Smooth muscle cell (in vitro differentiated cells): Measurements from ENCODE around the gene FAM161A. TPM values are rescaled to one million over a fixed set of nuclear protein-coding genes. Genes with fewer than 3 reads are reported as not detected.
"Not testable (repeated sequence)": the region's sequence is repeated elsewhere in the genome, so short reads cannot be mapped to it uniquely, and the experiment has no call there.

Source experiments
- DNase-seq: peaks from one replicate; lab custom pipeline; 2025; ENCODE audit not compliant: unreplicated experiment; lab: John Stamatoyannopoulos, UW
- H2AFZ ChIP-seq: fragments of 200-600 bp; sonication (generic); 2 replicates; pipeline ENCODE4 v1.6.0; 2016; ENCODE audit warnings: antibody characterized with exemption, low read depth, mild to moderate bottlenecking
- H3F3A ChIP-seq: fragments of 200-600 bp; sonication (generic); 2 replicates; pipeline ENCODE4 v1.6.0; 2017; ENCODE audit warnings: antibody characterized with exemption, low read depth
- H3K27ac ChIP-seq: fragments of 200-600 bp; sonication (generic); 2 replicates; pipeline ENCODE4 v1.5.1; 2016; ENCODE audit warnings: low read depth, mild to moderate bottlenecking
- H3K27me3 ChIP-seq: fragments of 200-600 bp; sonication (generic); 2 replicates; pipeline ENCODE4 v1.6.1; 2016; ENCODE audit warnings: low read depth, mild to moderate bottlenecking
- H3K36me3 ChIP-seq: fragments of 200-600 bp; sonication (generic); 2 replicates; pipeline ENCODE4 v1.5.1; 2016; ENCODE audit warnings: low read depth
- H3K4me1 ChIP-seq: fragments of 200-600 bp; sonication (generic); 2 replicates; pipeline ENCODE4 v1.5.1; 2016; ENCODE audit warnings: low read depth
- H3K4me2 ChIP-seq: fragments of 200-600 bp; sonication (generic); 2 replicates; pipeline ENCODE4 v1.6.0; 2016; ENCODE audit warnings: mild to moderate bottlenecking
- H3K4me3 ChIP-seq: fragments of 200-600 bp; sonication (generic); 2 replicates; pipeline ENCODE4 v1.5.1; 2016; ENCODE audit warnings: mild to moderate bottlenecking
- H3K79me2 ChIP-seq: fragments of 200-600 bp; sonication (generic); 2 replicates; pipeline ENCODE4 v1.6.0; 2016; ENCODE audit warnings: low read depth, mild to moderate bottlenecking
- H3K9ac ChIP-seq: fragments of 200-600 bp; sonication (generic); 2 replicates; pipeline ENCODE4 v1.6.0; 2016; ENCODE audit warnings: low read depth
- H3K9me3 ChIP-seq: fragments of 200-600 bp; sonication (generic); replicated peaks from 2 replicates; pipeline ENCODE4 v1.5.1; 2016; ENCODE audit warnings: low read depth
- H4K20me1 ChIP-seq: fragments of 200-600 bp; sonication (generic); 2 replicates; pipeline ENCODE4 v1.6.0; 2016; ENCODE audit warnings: low read depth
- WGBS: methylation state at CpG from one replicate; pipeline ENCODE4 v1.1.7; 2016; ENCODE audit warnings: low lambda C conversion rate; 5-methylcytosine and 5-hydroxymethylcytosine counted together
- polyA plus RNA-seq: library from polyadenylated mRNA; unstranded; fragments of >200 nt; fragmentation: Nextera tagmentation; extraction: Ambion mirVana; gene quantifications from 2 replicates; pipeline ENCODE4 v1.2.1, GENCODE V29; 2016
- total RNA-seq: library from RNA; depleted of rRNA; stranded (reverse); fragments of >200 nt; gene quantifications from 2 replicates; pipeline ENCODE4 v1.2.3, GENCODE V29; 2014
- TF ChIP-seq, protein P1 (sequence below): fragments of 200-600 bp; sonication (generic); IDR thresholded peaks from 2 replicates; pipeline ENCODE4 v1.5.1; 2017; ENCODE audit warnings: borderline replicate concordance, mild to moderate bottlenecking, antibody characterized with exemption; ENCODE audit not compliant: insufficient read depth, poor library complexity, severe bottlenecking

FAM161A gene
- total and polyA plus RNA-seq, 2 experiments from 2014 or later: 3.9 to 5.7 TPM

- Histone ChIP-seq H3K4me3 (no peak overlapping the region), H3K4me2 (no peak overlapping the region), H3K4me1 (no peaks in the 10 kb centered on the region), H3K9ac (no peak overlapping the region), H3K79me2 (peaks cover 3% of the 10 kb centered on the region), H3K36me3 (peaks cover 59% of the 10 kb centered on the region), H3K27ac (no peak overlapping the region), H2AFZ (no peak overlapping the region), H4K20me1 (peaks cover 20% of the 10 kb centered on the region), H3K27me3 (no peaks in the 10 kb centered on the region), H3F3A (peaks cover 9% of the 10 kb centered on the region), H3K9me3 (no peaks in the 10 kb centered on the region)
- no peak for DNase-seq
- WGBS: 95% methylated on average over 1 of the region's 1 CpG
- TF ChIP-seq, protein P1, sequence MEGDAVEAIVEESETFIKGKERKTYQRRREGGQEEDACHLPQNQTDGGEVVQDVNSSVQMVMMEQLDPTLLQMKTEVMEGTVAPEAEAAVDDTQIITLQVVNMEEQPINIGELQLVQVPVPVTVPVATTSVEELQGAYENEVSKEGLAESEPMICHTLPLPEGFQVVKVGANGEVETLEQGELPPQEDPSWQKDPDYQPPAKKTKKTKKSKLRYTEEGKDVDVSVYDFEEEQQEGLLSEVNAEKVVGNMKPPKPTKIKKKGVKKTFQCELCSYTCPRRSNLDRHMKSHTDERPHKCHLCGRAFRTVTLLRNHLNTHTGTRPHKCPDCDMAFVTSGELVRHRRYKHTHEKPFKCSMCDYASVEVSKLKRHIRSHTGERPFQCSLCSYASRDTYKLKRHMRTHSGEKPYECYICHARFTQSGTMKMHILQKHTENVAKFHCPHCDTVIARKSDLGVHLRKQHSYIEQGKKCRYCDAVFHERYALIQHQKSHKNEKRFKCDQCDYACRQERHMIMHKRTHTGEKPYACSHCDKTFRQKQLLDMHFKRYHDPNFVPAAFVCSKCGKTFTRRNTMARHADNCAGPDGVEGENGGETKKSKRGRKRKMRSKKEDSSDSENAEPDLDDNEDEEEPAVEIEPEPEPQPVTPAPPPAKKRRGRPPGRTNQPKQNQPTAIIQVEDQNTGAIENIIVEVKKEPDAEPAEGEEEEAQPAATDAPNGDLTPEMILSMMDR: no peak
Observed at GRCh38 chr2:61876400-61876799, 22.5 kb upstream of the FAM161A start.

DNA sequence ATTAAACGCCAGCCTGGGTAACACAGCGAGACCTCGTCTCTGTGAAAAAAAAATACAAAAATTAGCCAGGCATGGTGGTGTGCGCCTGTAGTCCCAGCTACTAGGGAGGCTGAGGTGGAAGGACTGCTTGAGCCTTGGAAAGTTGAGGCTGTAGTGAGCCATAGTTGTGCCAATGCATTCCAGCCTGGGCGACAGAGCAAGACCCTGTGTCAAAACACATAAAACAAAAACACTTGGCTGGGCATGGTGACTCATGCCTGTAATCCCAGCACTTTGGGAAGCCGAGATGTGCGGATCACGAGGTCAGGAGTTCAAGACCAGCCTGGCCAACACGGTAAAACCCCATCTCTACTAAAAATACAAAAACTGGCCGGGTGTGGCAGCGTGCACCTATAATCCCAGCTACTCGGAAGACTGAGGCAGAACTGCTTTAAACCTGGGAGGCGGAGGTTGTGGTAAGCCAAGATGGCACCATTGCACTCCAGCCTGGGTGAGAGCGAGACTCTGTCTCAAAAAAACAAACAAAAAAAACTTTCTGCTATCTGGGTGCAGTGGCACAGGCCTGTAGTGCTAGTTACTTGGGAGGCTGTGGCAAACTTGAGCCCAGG is 12.7 kb upstream of the FAM161A start:
- H3K4me3 ChIP-seq, H3K27me3 ChIP-seq, H3K4me2 ChIP-seq, H3K9ac ChIP-seq, H3K9me3 ChIP-seq, H2AFZ ChIP-seq, H3F3A ChIP-seq, H3K27ac ChIP-seq, DNase-seq, H3K4me1 ChIP-seq, H3K79me2 ChIP-seq: not testable (repeated sequence)
- peaks cover 16% of the 10 kb centered on the region for H4K20me1 ChIP-seq
- peaks cover 16% of the 10 kb centered on the region for H3K36me3 ChIP-seq
- WGBS: 95% methylated on average over 14 of the region's 14 CpGs

DNA sequence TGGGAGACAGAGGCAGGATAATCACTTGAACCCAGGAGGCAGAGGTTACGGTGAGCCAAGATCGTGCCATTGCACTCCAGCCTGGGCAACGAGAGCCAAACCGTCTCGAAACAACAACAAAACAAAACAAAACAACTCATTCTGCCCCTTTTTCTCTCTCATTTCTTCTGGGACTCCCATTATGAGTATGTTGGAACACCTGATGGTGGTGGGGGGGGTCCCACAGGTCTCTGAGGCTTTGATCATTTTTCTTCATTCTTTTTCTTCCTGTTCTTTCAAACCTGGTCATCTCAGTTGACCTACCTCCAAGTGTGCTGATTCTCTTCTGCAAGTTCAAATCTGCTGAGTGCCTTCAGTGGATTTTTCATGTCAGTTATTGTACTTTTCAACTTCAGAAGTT is 8.2 kb upstream of the FAM161A start:
- Histone ChIP-seq H3K36me3 (no peaks in the 10 kb centered on the region), H3K27ac (no peak overlapping the region), H3K4me3 (no peak overlapping the region), H3K9ac (no peak overlapping the region), H3K79me2 (no peaks in the 10 kb centered on the region), H3K27me3 (no peaks in the 10 kb centered on the region), H3K4me1 (no peaks in the 10 kb centered on the region), H4K20me1 (no peaks in the 10 kb centered on the region), H3K4me2 (no peak overlapping the region), H3K9me3 (no peaks in the 10 kb centered on the region), H3F3A (no peaks in the 10 kb centered on the region), H2AFZ (no peak overlapping the region)
- 93% methylated on average over 5 of the region's 5 CpGs for WGBS
- no peak for DNase-seq
- TF ChIP-seq, protein P1: no peak

DNA sequence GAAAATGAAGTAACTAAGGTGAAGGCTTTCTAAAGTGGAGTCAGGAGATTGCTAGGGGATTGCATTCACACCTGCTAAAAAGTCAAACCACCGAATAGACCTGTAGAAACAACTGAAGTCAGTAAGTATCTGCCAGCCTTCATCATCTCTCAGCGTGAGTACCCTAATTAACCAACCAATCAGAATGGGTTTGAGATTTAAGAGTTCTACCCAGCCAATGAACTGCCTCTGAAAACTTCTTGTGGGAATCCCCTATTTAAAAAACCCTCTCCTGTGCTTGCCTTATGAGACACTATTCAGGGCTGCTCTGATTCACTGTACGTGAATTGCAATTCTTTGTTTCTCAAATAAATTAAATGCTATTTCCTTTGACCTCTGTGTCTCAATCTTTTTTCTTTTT is 3.4 kb upstream of the FAM161A start:
- TF ChIP-seq, protein P1: no peak
- peaks cover 8% of the 10 kb centered on the region for H3K4me1 ChIP-seq
- H3K9me3 ChIP-seq: no peaks in the 10 kb centered on the region
- DNase-seq: no peak
- no peaks in the 10 kb centered on the region for H4K20me1 ChIP-seq
- H3F3A ChIP-seq: peaks cover 7% of the 10 kb centered on the region
- H3K4me3 ChIP-seq: no peak overlapping the region
- WGBS: 90% methylated on average over 3 of the region's 3 CpGs
- no peaks in the 10 kb centered on the region for H3K79me2 ChIP-seq
- no peak overlapping the region for H3K9ac ChIP-seq
- no peaks in the 10 kb centered on the region for H3K27me3 ChIP-seq
- H2AFZ ChIP-seq: no peak overlapping the region
- H3K4me2 ChIP-seq: no peak overlapping the region
- H3K36me3 ChIP-seq: no peaks in the 10 kb centered on the region
- H3K27ac ChIP-seq: no peak overlapping the region
